HEK293T (cell line): ENCODE measurements around the gene ARID1B.

Experiments
- CTCF ChIA-PET: fragments of 350-600 bp; formaldehyde crosslinking; extraction: SDS; loops from one replicate; lab custom pipeline; 2021; ENCODE audit warnings: antibody characterized with exemption, inconsistent platforms; lab: Yijun Ruan, JAX
- POLR2A ChIA-PET: fragments of 350-600 bp; formaldehyde crosslinking; extraction: SDS; loops from one replicate; lab custom pipeline; 2020; ENCODE audit warnings: antibody characterized with exemption, inconsistent platforms; lab: Yijun Ruan, JAX
- DNase-seq: peaks from one replicate; pipeline ENCODE4 v3.0.0; 2012; ENCODE audit warnings: mixed read lengths; ENCODE audit errors: extremely low spot score
- ARNT ChIP-seq: fragments of 450-650 bp; IDR thresholded peaks from 2 replicates; pipeline ENCODE4 v1.6.1; 2017; ENCODE audit warnings: mild to moderate bottlenecking
- BHLHE40 ChIP-seq: fragments of 450-650 bp; IDR thresholded peaks from 2 replicates; pipeline ENCODE4 v1.6.1; 2016; ENCODE audit warnings: mild to moderate bottlenecking, moderate library complexity, borderline replicate concordance
- CTBP1 ChIP-seq: fragments of 450-650 bp; IDR thresholded peaks from 2 replicates; pipeline ENCODE4 v1.6.1; 2016; ENCODE audit warnings: borderline replicate concordance
- ELF4 ChIP-seq: fragments of 450-650 bp; IDR thresholded peaks from 2 replicates; pipeline ENCODE4 v1.6.1; 2017; ENCODE audit warnings: antibody characterized with exemption
- FOXA1 ChIP-seq: fragments of 450-650 bp; IDR thresholded peaks from 2 replicates; pipeline ENCODE4 v1.6.1; 2016; ENCODE audit warnings: mild to moderate bottlenecking
- FOXK2 ChIP-seq: fragments of 450-650 bp; IDR thresholded peaks from 2 replicates; pipeline ENCODE4 v1.6.1; 2016; ENCODE audit warnings: mild to moderate bottlenecking
- FOXM1 ChIP-seq: fragments of 450-650 bp; IDR thresholded peaks from 2 replicates; pipeline ENCODE4 v1.6.1; 2017; ENCODE audit warnings: mild to moderate bottlenecking, borderline replicate concordance
- HDGF ChIP-seq: fragments of 450-650 bp; IDR thresholded peaks from 2 replicates; pipeline ENCODE4 v1.6.1; 2017; ENCODE audit warnings: antibody characterized with exemption, borderline replicate concordance
- L3MBTL2 ChIP-seq: fragments of 450-650 bp; conservative IDR thresholded peaks from 2 replicates; pipeline ENCODE4 v1.6.1; 2016; ENCODE audit warnings: mild to moderate bottlenecking
- LEF1 ChIP-seq: fragments of 450-650 bp; IDR thresholded peaks from 2 replicates; pipeline ENCODE4 v1.6.1; 2017; ENCODE audit warnings: mild to moderate bottlenecking, borderline replicate concordance
- NFRKB ChIP-seq: fragments of 450-650 bp; IDR thresholded peaks from 2 replicates; pipeline ENCODE4 v1.6.1; 2016; ENCODE audit warnings: mild to moderate bottlenecking, moderate library complexity
- SP1 ChIP-seq: fragments of 450-650 bp; IDR thresholded peaks from 2 replicates; pipeline ENCODE4 v1.6.1; 2017
- SUZ12 ChIP-seq: fragments of 450-650 bp; IDR thresholded peaks from 2 replicates; pipeline ENCODE4 v1.6.1; 2016; ENCODE audit warnings: mild to moderate bottlenecking
- TARDBP ChIP-seq: fragments of 450-650 bp; IDR thresholded peaks from 2 replicates; pipeline ENCODE4 v1.6.1; 2016
- ZNF384 ChIP-seq: fragments of 450-650 bp; IDR thresholded peaks from 2 replicates; pipeline ENCODE4 v1.6.1; 2016
- TF ChIP-seq, protein P1 (sequence below): fragments of 450-650 bp; IDR thresholded peaks from 2 replicates; pipeline ENCODE4 v1.6.1; 2016

Gene ARID1B

DNA sequence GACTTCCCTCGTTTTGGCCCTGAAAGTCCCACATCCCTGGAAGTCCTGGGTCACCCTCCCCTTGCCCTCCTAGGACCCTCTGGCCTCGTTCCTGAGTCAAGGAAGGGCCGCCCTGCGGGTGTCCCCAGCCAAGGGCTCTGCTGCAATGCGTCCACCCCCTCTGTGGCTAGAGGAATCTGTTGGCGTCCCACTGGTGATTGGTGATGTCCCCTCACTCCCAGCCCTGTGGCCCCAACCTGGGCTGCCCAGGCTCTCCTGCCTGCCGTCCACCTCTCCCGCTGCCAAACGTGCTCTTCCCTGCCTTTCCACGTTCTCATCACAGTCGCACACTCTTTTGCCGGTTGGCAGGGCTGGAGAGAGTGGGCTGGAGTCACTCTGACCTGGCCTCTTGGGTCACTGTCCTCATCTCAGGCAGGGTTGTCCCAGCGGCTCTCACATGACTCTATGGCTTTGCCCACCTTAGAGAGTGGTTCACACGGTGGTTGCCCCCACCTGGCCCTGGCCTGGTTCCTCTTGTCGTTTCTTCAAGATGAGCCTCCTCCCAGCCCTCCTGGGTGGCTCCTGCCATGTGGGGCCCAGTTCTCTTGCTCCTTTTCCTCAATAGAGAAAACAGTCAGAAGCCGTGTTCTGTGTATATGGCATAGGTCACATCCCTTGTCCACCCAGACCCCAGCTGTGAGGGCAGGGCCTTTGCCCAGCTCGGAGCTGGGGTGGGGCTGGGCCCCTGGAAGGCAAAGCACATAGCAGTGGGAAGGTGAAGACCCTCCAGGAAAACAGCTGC, 445.2 kb downstream of the ARID1B start:
- DNase-seq, result no peak
- TF ChIP-seq SUZ12 (no peak), FOXK2 (no peak), L3MBTL2 (no peak), HDGF (no peak), NFRKB (no peak), CTBP1 (no peak), ZNF384 (no peak)
- TF ChIP-seq, protein P1, sequence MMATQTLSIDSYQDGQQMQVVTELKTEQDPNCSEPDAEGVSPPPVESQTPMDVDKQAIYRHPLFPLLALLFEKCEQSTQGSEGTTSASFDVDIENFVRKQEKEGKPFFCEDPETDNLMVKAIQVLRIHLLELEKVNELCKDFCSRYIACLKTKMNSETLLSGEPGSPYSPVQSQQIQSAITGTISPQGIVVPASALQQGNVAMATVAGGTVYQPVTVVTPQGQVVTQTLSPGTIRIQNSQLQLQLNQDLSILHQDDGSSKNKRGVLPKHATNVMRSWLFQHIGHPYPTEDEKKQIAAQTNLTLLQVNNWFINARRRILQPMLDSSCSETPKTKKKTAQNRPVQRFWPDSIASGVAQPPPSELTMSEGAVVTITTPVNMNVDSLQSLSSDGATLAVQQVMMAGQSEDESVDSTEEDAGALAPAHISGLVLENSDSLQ, result no peak
- POLR2A ChIA-PET, result no interaction called here
- CTCF ChIA-PET, result no interaction called here

DNA sequence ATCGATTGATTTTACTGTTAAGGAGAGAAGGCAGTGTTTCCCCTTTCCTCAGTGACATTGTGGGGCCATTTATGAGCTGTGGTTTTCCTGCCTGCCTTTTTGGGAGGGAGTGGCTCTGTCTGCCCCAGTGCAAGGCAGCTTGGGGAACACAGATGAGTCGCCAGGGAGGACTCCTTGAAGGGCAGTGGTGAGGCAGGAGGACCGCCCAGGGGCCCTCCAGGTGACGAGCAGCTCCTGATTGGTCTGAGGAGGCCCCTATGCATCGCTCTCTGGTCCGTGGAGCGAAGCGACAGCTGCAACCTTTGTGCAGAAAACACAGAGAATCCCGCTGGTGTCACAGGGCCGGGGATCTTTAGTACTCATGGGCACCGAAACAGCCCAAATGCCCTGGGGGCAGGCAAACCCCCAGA, 445.8 kb downstream of the ARID1B start:
- ChIA-PET POLR2A (no interaction called here), CTCF (interaction anchor here (0.8 kb wide), 1 partner anchor 1896 kb away, joined by 3 read pairs; no protein-coding TSS in a partner anchor)
- DNase-seq, result no peak
- TF ChIP-seq ARNT, result no peak
- TF ChIP-seq FOXK2, result no peak
- no peak for TF ChIP-seq HDGF
- TF ChIP-seq, protein P1, result no peak
- TF ChIP-seq NFRKB, result no peak
- no peak for TF ChIP-seq ELF4

DNA sequence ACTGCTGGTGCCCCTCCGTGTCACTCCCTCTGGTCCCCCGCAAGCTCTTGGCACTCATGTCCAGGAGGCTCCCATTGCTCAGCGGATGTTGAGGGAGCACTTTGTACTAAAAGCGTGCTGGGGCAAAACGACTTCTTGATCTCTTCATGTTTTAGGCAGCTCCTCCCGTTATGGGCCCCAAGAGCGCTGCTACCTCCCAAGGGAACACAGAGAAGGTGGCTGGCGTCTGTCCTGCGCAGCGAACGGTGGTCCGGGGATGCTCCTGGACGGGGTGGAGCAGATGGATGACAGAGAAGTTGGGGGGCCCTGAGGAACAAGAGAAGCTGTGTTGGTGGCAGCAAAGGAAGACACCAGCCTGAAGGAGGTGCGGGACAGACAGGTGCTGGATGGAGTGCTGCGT, 446.3 kb downstream of the ARID1B start:
- ChIA-PET POLR2A (no interaction called here), CTCF (interaction anchor here (0.8 kb wide), 1 partner anchor 1896 kb away, joined by 3 read pairs; no protein-coding TSS in a partner anchor)
- DNase-seq, result no peak
- TF ChIP-seq, protein P1, result no peak
- no peak for TF ChIP-seq CTBP1
- no peak for TF ChIP-seq LEF1
- TF ChIP-seq L3MBTL2, result no peak
- TF ChIP-seq ELF4, result no peak
- TF ChIP-seq SP1, result no peak
- no peak for TF ChIP-seq SUZ12
- TF ChIP-seq FOXA1, result no peak
- TF ChIP-seq TARDBP, result no peak
- TF ChIP-seq NFRKB, result no peak
- no peak for TF ChIP-seq FOXM1
- TF ChIP-seq BHLHE40, result no peak
- TF ChIP-seq FOXK2, result no peak
- no peak for TF ChIP-seq ZNF384
- no peak for TF ChIP-seq HDGF
- no peak for TF ChIP-seq ARNT

DNA sequence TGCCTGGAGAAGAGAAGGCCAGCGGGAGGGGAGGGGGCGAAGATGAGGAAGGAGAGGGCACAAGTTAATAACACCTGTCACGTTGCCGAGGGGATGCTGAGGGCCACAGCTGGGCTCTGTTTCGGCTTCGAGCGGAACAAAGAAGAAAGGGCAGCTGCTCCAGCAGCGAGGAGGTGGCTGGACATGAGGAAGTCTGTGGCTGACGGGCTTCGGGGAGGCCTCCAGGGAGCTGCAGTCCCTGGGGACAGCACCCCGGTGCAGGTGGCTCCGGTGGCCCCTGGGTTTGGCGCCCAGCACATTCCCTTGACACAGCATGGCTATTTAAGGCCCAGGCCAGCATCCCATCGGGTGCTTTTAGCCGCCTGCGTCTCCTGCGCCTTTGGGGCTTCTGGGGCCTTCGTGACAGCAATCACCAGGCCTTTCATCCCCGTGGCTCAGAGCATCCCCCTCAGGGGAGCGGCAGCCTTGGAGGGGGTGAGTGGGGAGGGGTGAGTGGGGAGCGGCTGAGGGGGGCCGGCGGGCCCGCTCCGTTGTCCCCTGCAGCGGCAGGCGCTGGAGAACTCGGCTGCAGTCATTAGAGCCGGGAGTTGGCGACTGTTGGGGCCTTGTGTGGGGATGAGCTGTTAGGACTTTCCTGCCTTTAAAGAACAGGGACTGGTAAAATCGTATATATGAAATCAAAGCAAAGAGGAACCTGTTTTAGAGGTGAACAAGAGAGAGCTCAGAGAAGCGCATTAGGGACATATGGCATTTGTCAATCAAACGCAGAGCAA, 447.2 kb downstream of the ARID1B start:
- no peak for DNase-seq
- TF ChIP-seq, protein P1, result no peak
- TF ChIP-seq FOXA1 (no peak), SUZ12 (no peak), CTBP1 (no peak), ELF4 (no peak), ZNF384 (no peak), NFRKB (no peak), L3MBTL2 (no peak), FOXM1 (no peak), ARNT (no peak), HDGF (no peak), BHLHE40 (no peak), SP1 (no peak), FOXK2 (no peak), TARDBP (no peak), LEF1 (no peak)
- ChIA-PET POLR2A (no interaction called here), CTCF (no interaction called here)

DNA sequence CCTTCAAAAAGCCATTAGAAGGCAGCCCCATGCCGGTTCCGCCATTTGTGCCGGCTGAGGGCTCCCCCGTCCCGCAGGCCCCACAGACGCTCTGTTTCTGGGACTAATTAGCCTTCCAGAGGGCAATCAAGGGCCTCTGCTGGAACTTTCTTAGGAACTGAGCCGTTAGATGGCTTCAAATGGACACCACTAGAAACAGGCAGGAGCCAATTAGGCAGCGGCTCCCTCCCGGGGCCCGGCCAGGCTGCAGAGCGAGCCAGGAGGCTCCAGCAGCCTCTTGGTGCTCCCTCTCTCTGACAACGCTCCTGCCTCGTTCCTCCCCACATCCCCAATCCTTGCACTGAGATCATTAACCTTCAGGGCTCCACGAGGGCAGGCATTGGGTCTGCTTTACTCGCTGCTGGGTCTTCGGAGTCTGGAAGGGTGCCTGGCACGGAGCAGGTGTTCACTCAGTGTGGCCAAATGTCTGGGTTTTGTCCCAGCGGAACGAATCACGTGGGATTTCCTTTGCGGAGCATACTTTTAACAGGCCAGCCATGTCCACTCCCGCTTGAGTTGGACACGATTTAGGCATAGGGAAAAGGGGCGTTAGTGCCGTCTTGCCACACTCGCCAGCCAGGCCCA, 447.9 kb downstream of the ARID1B start:
- TF ChIP-seq NFRKB, result no peak
- TF ChIP-seq HDGF, result no peak
- no peak for TF ChIP-seq SP1
- no peak for TF ChIP-seq FOXA1
- TF ChIP-seq BHLHE40, result no peak
- no peak for TF ChIP-seq FOXK2
- TF ChIP-seq L3MBTL2, result no peak
- no peak for TF ChIP-seq TARDBP
- TF ChIP-seq ZNF384, result no peak
- TF ChIP-seq ELF4, result no peak
- TF ChIP-seq ARNT, result no peak
- ChIA-PET CTCF (no interaction called here), POLR2A (no interaction called here)
- no peak for DNase-seq
